OCI-LY7 (cell line): Measurements from ENCODE around the gene RNF175.

Source experiments
- CTCF ChIP-seq: fragments of 200-600 bp; sonication (generic); conservative IDR thresholded peaks from 2 replicates; pipeline ENCODE4 v1.5.1; 2014; ENCODE audit warnings: mild to moderate bottlenecking, antibody characterized with exemption, low read length, moderate library complexity, mixed read lengths
- EZH2phosphoT487 ChIP-seq: fragments of 200-600 bp; sonication (generic); IDR thresholded peaks from 2 replicates; pipeline ENCODE4 v1.6.1; 2018; ENCODE audit warnings: low read depth, borderline replicate concordance, mild to moderate bottlenecking, mixed run types, antibody characterized with exemption, low read length, moderate library complexity, mixed read lengths

- TF ChIP-seq CTCF = no peak
- no peak for TF ChIP-seq EZH2phosphoT487
These were observed 32.9 kb upstream of the RNF175 start for GRCh38 chr4:153792618-153793247.
